Heart right ventricle (tissue), 16 donors: Measurements from ENCODE around the gene IFNL3. TPM values are rescaled to one million over a fixed set of nuclear protein-coding genes. Genes with fewer than 3 reads are reported as not detected.
"Not testable (repeated sequence)": the region's sequence is repeated elsewhere in the genome, so short reads cannot be mapped to it uniquely, and the experiment has no call there.

Experiments
- ATAC-seq, 8 donors: fragments of 200-7000 bp; cut with Tn5 transposase; one replicate each; pipeline ENCODE4 v1.9.1; 2020; ENCODE audit warnings: mild to moderate bottlenecking in 8 of 8, moderate library complexity in 8 of 8, moderate number of reproducible peaks in 1 of 8
- DNase-seq, 2 donors: peaks; one replicate each; pipeline ENCODE4 v3.0.0-alpha.2; 2020
- H3K27ac ChIP-seq, 10 donors: fragments of 200-600 bp; sonication (generic) in 2 of 10; one replicate each; pipeline versions ENCODE4 v1.5.0 to v1.8.0; 2020 to 2022; ENCODE audit warnings: mild to moderate bottlenecking in 3 of 10
- H3K27me3 ChIP-seq, 7 donors: fragments of 200-600 bp; one replicate each; pipeline ENCODE4 v1.8.0; 2021 to 2022; ENCODE audit warnings: mild to moderate bottlenecking in 2 of 7
- H3K36me3 ChIP-seq, 9 donors: fragments of 200-600 bp; sonication (generic) in 1 of 9; one replicate each; pipeline versions ENCODE4 v1.5.0 to v1.8.0; 2020 to 2022; ENCODE audit warnings: mild to moderate bottlenecking in 2 of 9
- H3K4me1 ChIP-seq, 9 donors: fragments of 200-600 bp; sonication (generic) in 1 of 9; one replicate each; pipeline versions ENCODE4 v1.5.0 to v1.8.0; 2020 to 2022; ENCODE audit warnings: mild to moderate bottlenecking in 4 of 9
- H3K4me3 ChIP-seq, 10 donors: fragments of 200-600 bp; sonication (generic) in 2 of 10; one replicate each; pipeline versions ENCODE4 v1.5.0 to v1.8.0; 2020 to 2022; ENCODE audit warnings: mild to moderate bottlenecking in 7 of 10, moderate library complexity in 2 of 10
- H3K9me3 ChIP-seq, 11 donors: fragments of 200-600 bp in 10 of 11; sonication (generic) in 2 of 11; one replicate each; pipeline versions ENCODE4 v1.5.0 to v1.8.0; 2013 to 2022; ENCODE audit warnings: mild to moderate bottlenecking in 2 of 11, control low read depth in 1 of 11, moderate library complexity in 1 of 11
- WGBS, 2 donors: extraction: QIAGEN DNeasy Blood & Tissue Kit; methylation state at CpG; one replicate each; pipeline ENCODE4 v1.1.7; 2013; ENCODE audit warnings: inconsistent platforms in 1 of 2; 5-methylcytosine and 5-hydroxymethylcytosine counted together
- intact Hi-C, 10 donors: fragments of 100-400 bp; cut with DNase I; formaldehyde crosslinking; loops; one replicate each; pipeline versions ENCODE4 v1.11.1 to v1.14.2; 2022
- polyA plus RNA-seq, 2 donors: library from polyadenylated mRNA; stranded (reverse); fragments of 200-250 nt; gene quantifications; one replicate each; pipeline ENCODE4 v1.2.3, GENCODE V29; 2013
- total RNA-seq, 10 donors: library from RNA; stranded (reverse); fragmentation: NEBNext Ultra II Directional in 3 of 10; extraction: Animal tissue kit (Norgen Biotek cat#: 25700) in 3 of 10; gene quantifications; one replicate each; pipeline versions ENCODE4 v1.2.1 to v1.2.4, GENCODE V29; 2021 to 2023
- TF ChIP-seq, protein P1 (sequence below), 9 donors: fragments of 200-600 bp; sonication (generic) in 2 of 9; IDR thresholded peaks; one replicate each; pipeline versions ENCODE4 v1.5.0 to v1.8.0; 2021 to 2022; ENCODE audit warnings: antibody characterized with exemption in 9 of 9, mild to moderate bottlenecking in 5 of 9, moderate library complexity in 1 of 9
- donor health status: Arrhythmogenic right ventricular cardiomyopathy.
- donor health status: ischemic (EF 13 %, LVEDD 7.1; RV severe dilation, severe dysfunction).
- donor health status: healthy with polysubstance abuse.
- donor health status: DM: no; HTN: yes; CAD: no.
- donor health status: DM: no; HTN: no; CAD: no.
- donor health status: ischemic (EF 25% LVEDD 6.9; RV normal size, moderate dysfunction).
- donor health status: ischemic (EF 25% LVEDD 5.7; RV mildly dilated, moderate dysfunction).
- donor health status: healthy.
- donor health status: DM: yes; HTN: yes; CAD: no.
- donor health status: Ischemic cardiomyopathy.
- donor health status: ischemic (EF 35%, LVEDD 5.7; RV mildly dilated, moderate dysfunction).
- donor health status: nonischemic (EF 11% LVEDD 7.7; RV severe dilation, severe dysfunction).
- donor health status: DM: yes; HTN: yes; CAD: no.
- donor health status: PGD.
- donor health status: ischemic (EF 29% LVEDD 5.4; RV normal size, mild dysfunction).
- donor health status: nonischemic (EF 23%, LVEDD 6.1; RV moderate dilation, normal function).

The IFNL3 gene
- total and polyA plus RNA-seq, 12 donors = not detected

DNA sequence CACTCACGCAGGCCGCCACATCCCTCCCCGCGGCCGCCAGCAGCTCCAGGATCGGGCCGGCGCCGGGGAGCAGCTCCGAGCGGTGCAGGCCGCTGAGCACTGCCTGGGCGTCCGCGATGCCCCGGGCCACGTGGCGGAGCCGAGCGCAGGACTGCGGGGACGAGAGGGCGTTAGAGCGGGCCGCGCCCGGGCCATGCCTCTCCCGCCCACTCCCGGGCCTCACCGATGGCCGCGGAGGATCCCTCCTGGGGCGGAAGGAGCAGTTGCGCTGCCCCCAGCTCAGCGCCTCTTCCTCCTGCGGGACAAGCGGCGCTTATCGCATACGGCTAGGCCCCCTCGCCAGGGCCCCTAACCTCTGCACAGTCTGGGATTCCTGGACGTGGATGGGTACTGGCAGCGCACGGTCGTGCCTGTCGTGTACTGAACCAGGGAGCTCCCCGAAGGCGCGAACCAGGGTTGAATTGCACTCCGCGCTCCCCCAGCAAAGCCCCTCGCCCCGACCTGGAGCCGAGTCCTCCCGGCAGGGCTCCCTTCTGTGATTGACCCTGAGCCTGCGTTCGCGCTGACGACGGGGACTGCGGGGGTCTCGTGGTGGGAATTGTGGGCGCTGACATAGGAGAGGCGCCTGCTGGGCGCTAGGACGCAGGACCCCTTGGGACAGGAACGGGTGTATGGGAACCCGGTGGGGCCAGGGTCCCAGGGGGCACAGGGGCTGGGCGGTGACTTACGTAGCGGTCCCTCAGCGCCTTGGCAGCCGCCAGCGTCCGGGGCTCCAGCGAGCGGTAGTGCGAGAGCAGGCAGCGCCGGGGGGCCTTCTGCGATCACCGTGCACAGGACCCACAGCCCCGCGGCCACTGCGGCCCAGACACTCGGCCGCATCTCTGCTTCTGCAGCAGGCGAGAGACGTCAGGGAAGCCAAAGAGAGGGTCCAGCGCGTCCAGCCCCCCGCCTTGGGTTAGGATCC is 3.2 kb upstream of the IFNL3 start:
- TF ChIP-seq, protein P1, sequence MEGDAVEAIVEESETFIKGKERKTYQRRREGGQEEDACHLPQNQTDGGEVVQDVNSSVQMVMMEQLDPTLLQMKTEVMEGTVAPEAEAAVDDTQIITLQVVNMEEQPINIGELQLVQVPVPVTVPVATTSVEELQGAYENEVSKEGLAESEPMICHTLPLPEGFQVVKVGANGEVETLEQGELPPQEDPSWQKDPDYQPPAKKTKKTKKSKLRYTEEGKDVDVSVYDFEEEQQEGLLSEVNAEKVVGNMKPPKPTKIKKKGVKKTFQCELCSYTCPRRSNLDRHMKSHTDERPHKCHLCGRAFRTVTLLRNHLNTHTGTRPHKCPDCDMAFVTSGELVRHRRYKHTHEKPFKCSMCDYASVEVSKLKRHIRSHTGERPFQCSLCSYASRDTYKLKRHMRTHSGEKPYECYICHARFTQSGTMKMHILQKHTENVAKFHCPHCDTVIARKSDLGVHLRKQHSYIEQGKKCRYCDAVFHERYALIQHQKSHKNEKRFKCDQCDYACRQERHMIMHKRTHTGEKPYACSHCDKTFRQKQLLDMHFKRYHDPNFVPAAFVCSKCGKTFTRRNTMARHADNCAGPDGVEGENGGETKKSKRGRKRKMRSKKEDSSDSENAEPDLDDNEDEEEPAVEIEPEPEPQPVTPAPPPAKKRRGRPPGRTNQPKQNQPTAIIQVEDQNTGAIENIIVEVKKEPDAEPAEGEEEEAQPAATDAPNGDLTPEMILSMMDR (IDR thresholded peaks at IDR 0.05) = no peak
- DNase-seq (no peak), ATAC-seq (peak in 3 of 8 donors; percentile 30 to 69 (median 61))
- WGBS, 2 donors = 11% methylated on average over 90 to 92 of the region's 92 CpGs
- H3K9me3 ChIP-seq = no peaks in the 10 kb centered on the region
- intact Hi-C loops = no loop called here
- H3K27ac ChIP-seq = no peak overlapping the region
- H3K4me1 ChIP-seq = peaks cover 0 to 14% (median 8%) of the 10 kb centered on the region in 9 donors
- peak overlapping the region in 1 of 10 donors; percentile 7 for H3K4me3 ChIP-seq
- no peaks in the 10 kb centered on the region for H3K36me3 ChIP-seq
- peaks cover 21 to 74% (median 58%) of the 10 kb centered on the region in 7 donors for H3K27me3 ChIP-seq

DNA sequence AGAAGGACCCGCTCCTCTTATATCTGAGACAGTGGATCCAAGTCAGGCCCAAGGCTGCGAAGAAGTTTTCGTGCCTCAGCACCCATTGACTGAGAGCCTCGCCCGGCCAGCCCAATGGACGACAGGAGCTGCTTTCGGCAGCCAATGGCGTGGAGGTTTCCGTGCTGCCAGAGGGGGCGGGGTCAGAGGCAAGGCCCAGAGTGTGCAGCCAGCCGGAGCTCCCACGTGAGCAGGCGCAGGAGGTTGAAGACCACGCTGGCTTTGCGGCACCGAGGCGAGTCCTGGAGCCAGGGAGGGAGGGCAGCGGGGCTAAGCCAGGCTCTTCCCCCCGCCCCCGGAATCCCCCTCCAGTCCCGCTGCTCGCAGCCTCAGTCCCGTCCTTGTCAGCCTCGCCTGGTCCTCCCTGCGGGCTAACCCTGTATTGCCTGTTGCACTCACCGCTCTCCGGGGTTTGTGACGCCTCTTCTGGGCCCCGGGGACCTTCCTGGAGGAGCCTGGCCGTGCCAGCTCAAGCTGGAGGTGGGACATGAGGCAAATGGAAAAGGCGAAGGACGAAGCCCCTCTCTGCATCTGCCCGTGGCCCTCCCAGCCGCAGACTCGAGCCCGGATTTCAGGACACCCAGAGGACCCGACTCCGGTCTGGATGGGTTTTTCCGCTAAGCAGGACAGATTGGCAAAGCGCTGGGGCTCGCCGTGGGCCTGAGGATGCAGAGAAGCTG is 2.3 kb upstream of the IFNL3 start:
- Histone ChIP-seq H3K4me3 (peak overlapping the region in 1 of 10 donors; percentile 7), H3K27ac (no peak overlapping the region), H3K27me3 (peaks cover 21 to 75% (median 57%) of the 10 kb centered on the region in 7 donors), H3K9me3 (no peaks in the 10 kb centered on the region), H3K4me1 (peaks cover 0 to 14% (median 8%) of the 10 kb centered on the region in 9 donors), H3K36me3 (no peaks in the 10 kb centered on the region)
- TF ChIP-seq, protein P1 (IDR thresholded peaks at IDR 0.05) = no peak
- peak in 1 of 2 donors; percentile 16 for DNase-seq
- ATAC-seq = peak in 4 of 8 donors; percentile 39 to 64 (median 49)
- intact Hi-C loops = no loop called here
- 10 to 15% methylated on average over 42 of the region's 42 CpGs for WGBS, 2 donors

DNA sequence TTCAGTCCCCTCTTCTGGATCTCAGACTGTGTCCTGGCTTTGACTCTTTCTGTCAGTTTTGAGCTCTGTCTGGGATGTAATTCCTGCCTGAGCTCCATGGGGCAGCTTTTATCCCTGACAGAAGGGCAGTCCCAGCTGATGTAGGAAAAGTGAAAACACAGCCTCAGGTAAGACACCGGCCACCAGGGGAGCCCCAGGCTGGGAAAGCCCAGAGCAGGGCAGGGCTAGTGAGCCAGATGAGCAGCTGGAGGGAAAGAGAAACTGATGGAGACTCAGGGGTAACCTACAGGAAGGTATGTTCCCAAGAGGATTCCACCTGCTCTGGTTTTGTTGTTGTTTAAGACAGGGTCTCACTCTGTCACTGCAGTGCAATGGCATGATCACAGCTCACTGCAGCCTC is 360 bp upstream of the IFNL3 start:
- Histone ChIP-seq H3K4me1 (peaks cover 0 to 14% (median 8%) of the 10 kb centered on the region in 9 donors), H3K27me3 (peaks cover 21 to 72% (median 49%) of the 10 kb centered on the region in 7 donors)
- H3K9me3 ChIP-seq, H3K27ac ChIP-seq, H3K36me3 ChIP-seq, intact Hi-C loops, ATAC-seq, DNase-seq, H3K4me3 ChIP-seq: not testable (repeated sequence)
- WGBS, 2 donors = no CpG with 5 or more reads among the region's 1 CpG

DNA sequence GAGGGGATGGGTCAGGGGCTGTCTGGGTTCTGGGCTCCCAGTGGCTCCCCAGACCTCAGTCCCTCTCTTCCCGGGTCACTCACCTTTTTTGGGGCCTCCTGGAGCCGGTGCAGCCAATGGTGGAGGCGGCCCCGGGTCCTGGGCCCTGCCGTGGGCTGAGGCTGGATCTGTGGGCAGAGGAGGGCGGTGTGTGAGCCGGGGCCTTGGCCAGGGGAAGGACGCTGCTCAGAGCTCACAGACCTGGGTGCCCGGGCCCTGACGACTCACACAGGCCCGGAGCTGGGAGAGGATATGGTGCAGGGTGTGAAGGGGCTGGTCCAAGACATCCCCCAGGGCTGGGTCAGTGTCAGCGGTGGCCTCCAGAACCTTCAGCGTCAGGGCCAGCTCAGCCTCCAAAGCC is 1.1 kb downstream of the IFNL3 start:
- H3K27ac ChIP-seq, H3K36me3 ChIP-seq, DNase-seq, H3K4me3 ChIP-seq, H3K9me3 ChIP-seq, ATAC-seq, intact Hi-C loops: not testable (repeated sequence)
- 73 to 77% methylated on average over 11 to 13 of the region's 13 CpGs for WGBS, 2 donors
- Histone ChIP-seq H3K27me3 (peaks cover 17 to 66% (median 41%) of the 10 kb centered on the region in 7 donors), H3K4me1 (peaks cover 0 to 14% (median 8%) of the 10 kb centered on the region in 9 donors)

DNA sequence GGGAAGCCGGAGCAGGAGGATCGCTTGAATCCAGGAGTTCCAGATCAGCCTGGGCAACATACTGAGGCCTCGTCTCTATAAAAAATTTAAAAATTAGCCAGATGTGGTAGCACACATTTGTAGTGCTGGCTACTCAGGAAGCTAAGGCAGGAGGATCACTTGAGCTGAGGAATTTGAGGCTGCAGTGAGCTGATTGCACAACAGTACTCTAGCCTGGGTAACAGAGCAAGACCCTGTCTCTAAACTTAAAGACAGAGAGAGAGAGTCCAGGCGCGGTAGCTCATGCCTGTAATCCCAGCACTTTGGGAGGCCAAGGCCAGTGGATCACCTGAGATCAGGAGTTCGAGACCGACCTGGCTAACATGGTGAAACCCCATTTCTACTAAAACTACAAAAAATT is 4.4 kb downstream of the IFNL3 start:
- 89 to 90% methylated on average over 7 of the region's 7 CpGs for WGBS, 2 donors
- Histone ChIP-seq H3K27ac (no peak overlapping the region), H3K4me1 (no peaks in the 10 kb centered on the region)

More for the DNA sequence above, 4.4 kb downstream of the IFNL3 start:
- no peak for DNase-seq
- intact Hi-C loops = no loop called here
- Histone ChIP-seq H3K36me3 (no peaks in the 10 kb centered on the region), H3K4me3 (no peak overlapping the region), H3K9me3 (no peaks in the 10 kb centered on the region), H3K27me3 (peaks cover 0 to 66% (median 47%) of the 10 kb centered on the region in 7 donors)
- TF ChIP-seq, protein P1 (IDR thresholded peaks at IDR 0.05) = no peak
- no peak for ATAC-seq
